ENCODE measurements around the gene SNTB2. TPM values are rescaled to one million over a fixed set of nuclear protein-coding genes. Genes with fewer than 3 reads are reported as not detected.

The SNTB2 gene
- total and polyA plus RNA-seq, 9 of the 15 experiments (the other 6 are each of a cell fraction or from before 2014, with no cell fraction given), result 1.2 to 13.7 (median 5.7) TPM

GRCh38 chr16:69334696-69335095 is 147.7 kb downstream of the SNTB2 start (continued):
- no peak for TF ChIP-seq SNAPC5 (CRISPR knock-in tag; IDR thresholded peaks at IDR 0.05)
- no peak for TF ChIP-seq VEZF1 (CRISPR knock-in tag; IDR thresholded peaks at IDR 0.05)
- TF ChIP-seq ZNF253 (CRISPR knock-in tag; conservative IDR thresholded peaks at IDR 0.05), result no peak

GRCh38 chr16:69338557-69339288 is 151.8 kb downstream of the SNTB2 start:
- ChIA-PET CTCF (ENCODE audit: low intra/inter-chr PET ratio) (interaction anchor here (0.6 to 1.5 kb wide), 3 partner anchors 8 to 164 kb away, joined by 4 to 8 read pairs (median 4); partner anchors contain the start of genes PDF and VPS4A), POLR2A (interaction anchor here (0.5 to 4.6 kb wide), 6 partner anchors 9 to 79 kb away, joined by 3 to 33 read pairs (median 3); partner anchors contain the start of gene PDF)
- intact Hi-C loops (cut with micrococcal nuclease), result loop anchor here (5.0 kb wide), 1 partner anchor 44 kb away; no protein-coding TSS in a partner anchor
- in situ Hi-C loops (cut with MboI), result no loop called here
- Histone ChIP-seq H3K4me2 (ENCODE audit: insufficient read depth, low read length) (peak overlapping the region; percentile 100), H3K36me3 (ENCODE audit: control insufficient read depth, insufficient read depth, low read length) (peaks cover 76% of the 10 kb centered on the region), H3K4me3 (peak overlapping the region; percentile 94), H3K27me3 (ENCODE audit: control insufficient read depth in 2 of 2, insufficient read depth in 2 of 2, low read length in 2 of 2) (no peaks in the 10 kb centered on the region), H2AFZ (ENCODE audit: low read depth, low read length) (peak overlapping the region; percentile 94), H3K79me2 (ENCODE audit: control insufficient read depth, insufficient read depth, low read length) (peaks cover 56% of the 10 kb centered on the region), H3K4me1 (replicated peaks in 1 of 2; ENCODE audit: control insufficient read depth in 2 of 2, insufficient read depth in 2 of 2, low read length in 2 of 2) (peaks cover 13 to 15% of the 10 kb centered on the region in 2 experiments), H3K9me3 (replicated peaks; ENCODE audit: control insufficient read depth, insufficient read depth, low read depth, low read length) (no peaks in the 10 kb centered on the region), H3K9me1 (ENCODE audit: control insufficient read depth, insufficient read depth, low read length) (no peaks in the 10 kb centered on the region), H4K20me1 (replicated peaks; ENCODE audit: control insufficient read depth, insufficient read depth, low read length) (no peaks in the 10 kb centered on the region), H3K27ac (ENCODE audit: extremely low read depth, low read depth, low read length) (peak overlapping the region; percentile 90), H3K9ac (ENCODE audit: insufficient read depth in 1 of 2, low read depth in 2 of 2, low read length in 2 of 2) (peak overlapping the region; percentile 96 to 99)
- DNase-seq (ENCODE audit: extremely low read depth in 1 of 4, low spot score in 3 of 4) (peak in 1 of 4 experiments; percentile 25), ATAC-seq (peak; percentile 22), FAIRE-seq (peak; percentile 49)
- TSS peak; percentile 72 for BruUV-seq (replicated peaks)
- 3% methylated on average over 46 of the region's 46 CpGs for WGBS (ENCODE audit: insufficient coverage, low coverage, missing lambda C conversion rate)
- TF ChIP-seq ARID2 (IDR thresholded peaks at IDR 0.05) (no peak), IRF2 (CRISPR knock-in tag; IDR thresholded peaks at IDR 0.05) (no peak), ZNF347 (CRISPR knock-in tag; IDR thresholded peaks at IDR 0.05; ENCODE audit: low read depth) (no peak), DLX4 (CRISPR knock-in tag; IDR thresholded peaks at IDR 0.05) (no peak), ARID3B (CRISPR knock-in tag; IDR thresholded peaks at IDR 0.05; ENCODE audit: borderline replicate concordance) (no peak), HMGN3 (IDR thresholded peaks at IDR 0.05; ENCODE audit: borderline replicate concordance, extremely low read depth, insufficient read length, low read depth, low read length) (peak; percentile 77), ZNF12 (CRISPR knock-in tag; IDR thresholded peaks at IDR 0.05) (0 out of 2 replicates have a peak, but pooled peaks have one; percentile 45), JUNB (CRISPR knock-in tag; conservative IDR thresholded peaks at IDR 0.05) (no peak)

Data from K562 (cell line).